Measurements from ENCODE around the gene CIT. TPM values are rescaled to one million over a fixed set of nuclear protein-coding genes. Genes with fewer than 3 reads are reported as not detected.
"Not testable (repeated sequence)": the region's sequence is repeated elsewhere in the genome, so short reads cannot be mapped to it uniquely, and the experiment has no call there.

Gene CIT, protein sequence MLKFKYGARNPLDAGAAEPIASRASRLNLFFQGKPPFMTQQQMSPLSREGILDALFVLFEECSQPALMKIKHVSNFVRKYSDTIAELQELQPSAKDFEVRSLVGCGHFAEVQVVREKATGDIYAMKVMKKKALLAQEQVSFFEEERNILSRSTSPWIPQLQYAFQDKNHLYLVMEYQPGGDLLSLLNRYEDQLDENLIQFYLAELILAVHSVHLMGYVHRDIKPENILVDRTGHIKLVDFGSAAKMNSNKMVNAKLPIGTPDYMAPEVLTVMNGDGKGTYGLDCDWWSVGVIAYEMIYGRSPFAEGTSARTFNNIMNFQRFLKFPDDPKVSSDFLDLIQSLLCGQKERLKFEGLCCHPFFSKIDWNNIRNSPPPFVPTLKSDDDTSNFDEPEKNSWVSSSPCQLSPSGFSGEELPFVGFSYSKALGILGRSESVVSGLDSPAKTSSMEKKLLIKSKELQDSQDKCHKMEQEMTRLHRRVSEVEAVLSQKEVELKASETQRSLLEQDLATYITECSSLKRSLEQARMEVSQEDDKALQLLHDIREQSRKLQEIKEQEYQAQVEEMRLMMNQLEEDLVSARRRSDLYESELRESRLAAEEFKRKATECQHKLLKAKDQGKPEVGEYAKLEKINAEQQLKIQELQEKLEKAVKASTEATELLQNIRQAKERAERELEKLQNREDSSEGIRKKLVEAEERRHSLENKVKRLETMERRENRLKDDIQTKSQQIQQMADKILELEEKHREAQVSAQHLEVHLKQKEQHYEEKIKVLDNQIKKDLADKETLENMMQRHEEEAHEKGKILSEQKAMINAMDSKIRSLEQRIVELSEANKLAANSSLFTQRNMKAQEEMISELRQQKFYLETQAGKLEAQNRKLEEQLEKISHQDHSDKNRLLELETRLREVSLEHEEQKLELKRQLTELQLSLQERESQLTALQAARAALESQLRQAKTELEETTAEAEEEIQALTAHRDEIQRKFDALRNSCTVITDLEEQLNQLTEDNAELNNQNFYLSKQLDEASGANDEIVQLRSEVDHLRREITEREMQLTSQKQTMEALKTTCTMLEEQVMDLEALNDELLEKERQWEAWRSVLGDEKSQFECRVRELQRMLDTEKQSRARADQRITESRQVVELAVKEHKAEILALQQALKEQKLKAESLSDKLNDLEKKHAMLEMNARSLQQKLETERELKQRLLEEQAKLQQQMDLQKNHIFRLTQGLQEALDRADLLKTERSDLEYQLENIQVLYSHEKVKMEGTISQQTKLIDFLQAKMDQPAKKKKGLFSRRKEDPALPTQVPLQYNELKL (N-terminal part only)
- 10 to 100 TPM; 28.6 to 32.4 TPM for total RNA-seq

DNA sequence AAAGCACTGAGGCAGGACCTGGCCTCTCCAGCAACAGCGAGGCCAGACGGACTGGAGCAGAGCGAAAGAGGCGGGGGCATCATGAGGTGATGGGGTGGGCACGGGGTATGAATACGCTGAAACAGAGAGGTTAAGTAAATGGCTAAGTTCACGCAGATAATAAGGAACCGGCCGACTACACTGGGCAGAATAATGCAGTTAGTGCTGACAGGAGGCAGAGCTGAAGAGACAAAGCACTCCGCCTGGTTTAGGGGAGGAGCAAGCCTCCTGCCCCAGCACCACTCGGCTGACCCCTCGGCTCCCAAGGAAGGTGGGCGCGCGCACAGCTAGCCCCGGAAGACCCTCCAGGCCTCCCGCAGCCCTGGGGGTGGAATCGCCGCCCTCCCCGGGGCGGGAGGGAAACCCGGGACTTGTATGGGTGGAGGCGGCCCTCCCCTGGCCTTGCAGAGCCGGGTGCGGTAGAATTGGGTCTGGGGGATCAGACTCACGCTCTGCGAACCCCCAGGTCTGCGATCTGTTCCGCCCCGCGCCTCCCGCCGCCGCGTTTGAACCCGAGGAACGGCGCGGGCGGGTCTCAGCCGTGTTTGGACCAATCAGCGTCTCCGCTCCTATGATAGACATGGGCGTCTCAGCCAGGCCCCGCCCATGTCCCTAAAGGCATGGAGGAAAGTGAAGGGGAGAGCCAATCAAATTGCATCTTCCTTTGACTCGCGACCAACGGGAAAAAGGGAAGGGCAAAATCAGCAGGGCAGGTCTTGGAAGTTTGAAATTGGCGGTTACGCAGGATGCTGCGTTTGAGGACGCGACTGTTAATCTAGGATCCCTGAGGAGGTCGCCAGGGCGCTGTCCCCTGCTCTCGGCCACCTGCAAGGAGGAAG lies at the start of gene CIT:
CIT (minus strand) TSS at position 560 of the 878 bp plus-strand sequence. CDS start 1,152 bp downstream, outside the sequence.
- ChIA-PET POLR2A (no interaction called here), CTCF (interaction anchor here (1.7 kb wide), 1 partner anchor 23 kb away, joined by 4 read pairs; no protein-coding TSS in a partner anchor)

DNA sequence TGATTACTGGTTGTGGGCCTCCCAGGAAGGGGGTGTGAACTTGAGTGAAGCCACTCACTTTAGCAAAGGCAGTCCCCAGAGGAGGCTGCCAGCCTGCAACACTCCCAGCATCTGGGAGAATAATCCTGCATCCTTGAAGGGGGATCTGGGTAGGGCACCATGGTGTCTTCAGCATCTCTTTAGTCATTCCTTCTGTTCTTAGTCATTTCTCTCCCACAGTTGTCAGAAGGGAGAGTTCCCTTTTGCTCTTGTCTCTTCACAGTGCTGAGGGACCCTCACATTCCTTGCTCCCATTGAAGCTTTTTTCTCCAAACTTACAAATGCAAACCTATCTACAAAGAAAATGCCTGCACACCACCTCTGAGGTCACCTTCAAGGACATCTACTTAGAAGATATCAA lies 48.1 kb upstream of the CIT start:
- POLR2A ChIA-PET, result no interaction called here
- CTCF ChIA-PET, result no interaction called here

DNA sequence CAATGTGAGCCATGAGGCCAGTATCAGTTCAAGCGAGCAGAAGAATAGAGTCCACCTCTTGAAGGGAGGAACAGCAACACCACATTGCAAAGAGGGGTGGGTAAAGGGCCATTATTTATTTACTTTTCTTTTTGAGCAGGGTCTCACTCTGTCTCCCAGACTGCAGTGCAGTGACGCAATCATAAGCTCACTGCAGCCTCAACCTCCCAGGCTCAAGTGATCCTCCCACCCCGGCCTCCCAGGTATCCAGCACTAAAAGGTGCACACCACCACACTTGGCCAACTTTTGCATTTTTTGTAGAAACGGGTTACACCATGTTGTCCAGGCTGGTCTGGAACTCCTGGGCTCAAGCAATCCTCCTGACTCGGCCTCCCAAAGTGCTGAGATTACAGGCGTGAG lies 42.9 kb upstream of the CIT start:
- ChIA-PET CTCF (no interaction called here), POLR2A (no interaction called here)

DNA sequence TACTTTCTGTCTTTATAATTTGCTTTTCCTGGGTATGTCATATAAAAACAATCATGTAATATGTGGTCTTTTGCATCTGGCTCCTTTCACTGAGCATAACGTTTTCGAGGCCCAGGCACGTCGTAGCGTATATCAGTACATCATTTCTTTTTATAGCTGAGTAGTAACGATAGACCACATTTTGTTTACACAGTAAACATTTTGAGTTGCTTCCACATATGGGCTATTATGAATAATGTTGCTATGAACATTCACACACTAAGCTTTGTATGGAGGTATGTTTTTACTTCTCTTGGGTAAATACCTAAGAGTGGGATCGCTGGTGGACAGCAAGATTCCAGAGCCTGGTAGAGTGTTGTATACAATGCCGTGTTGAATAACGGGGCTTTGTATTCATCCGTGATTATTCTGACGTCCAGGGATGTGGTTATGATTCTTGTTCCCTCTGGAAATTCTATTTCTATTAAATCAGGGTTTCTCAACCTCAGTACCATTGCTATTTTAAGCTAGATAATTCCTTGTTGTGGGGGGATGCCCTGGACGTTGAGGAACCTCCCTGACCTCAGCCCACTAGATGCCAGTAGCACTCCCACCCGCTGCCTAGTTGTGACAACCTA lies 38.9 kb upstream of the CIT start:
- CTCF ChIA-PET, result interaction anchor here (0.7 kb wide), 1 partner anchor 14 kb away, joined by 5 read pairs; no protein-coding TSS in a partner anchor
- POLR2A ChIA-PET, result no interaction called here

DNA sequence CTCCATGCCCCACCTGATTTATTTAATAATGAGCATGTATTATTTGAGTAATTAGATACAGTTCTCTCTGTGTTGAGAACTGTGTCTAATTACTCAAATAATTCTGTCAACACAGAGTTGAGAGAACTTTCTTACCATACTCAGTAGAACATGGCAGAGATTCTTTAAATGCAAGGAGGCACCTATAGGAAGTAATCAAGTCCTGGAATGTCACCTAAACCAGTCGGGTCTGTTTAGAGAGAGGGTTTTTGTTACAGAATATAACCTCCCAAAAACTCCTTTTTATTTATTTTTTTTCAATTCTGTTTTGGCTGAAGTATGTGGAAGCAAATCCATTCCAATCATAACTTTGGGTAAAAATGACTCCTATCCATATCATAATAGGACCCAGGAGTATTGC lies 37.5 kb upstream of the CIT start:
- CTCF ChIA-PET, result no interaction called here
- POLR2A ChIA-PET, result no interaction called here

DNA sequence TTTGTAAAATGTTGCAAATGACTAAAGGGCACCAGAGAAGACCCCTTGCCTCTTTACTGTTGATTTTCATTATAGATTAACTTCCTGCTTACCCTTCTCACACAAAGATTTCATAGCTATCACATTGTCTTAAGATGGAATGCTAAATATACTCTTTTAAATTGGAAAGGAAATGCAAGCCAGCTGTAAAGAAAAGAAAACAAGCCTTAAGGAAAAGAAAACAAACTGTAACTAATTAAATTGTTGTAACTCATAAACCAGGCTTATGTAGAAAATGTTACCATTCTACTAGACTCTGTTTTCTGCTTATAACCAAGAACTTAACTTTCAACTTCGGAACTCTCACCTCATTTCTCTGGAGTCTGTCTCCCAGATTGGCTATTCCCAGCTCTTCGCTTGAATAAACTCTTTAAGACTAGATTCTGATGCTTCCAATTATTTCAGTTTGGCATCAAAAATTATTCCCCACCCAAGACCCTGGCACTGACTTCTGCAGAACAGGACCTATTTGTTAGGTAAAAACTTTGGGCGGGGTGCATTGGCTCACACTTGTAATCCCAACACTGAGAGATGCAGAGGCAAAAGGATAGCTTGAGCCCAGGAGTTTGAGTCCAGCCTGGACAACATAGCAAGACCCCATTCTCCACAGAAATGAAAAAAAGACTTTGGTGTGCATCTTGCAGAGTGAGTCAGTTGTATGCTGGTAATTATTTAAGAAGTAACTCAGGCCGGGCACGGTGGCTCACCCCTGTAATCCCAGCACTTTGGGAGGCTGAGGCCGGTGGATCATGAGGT lies 36.6 kb upstream of the CIT start:
- ChIA-PET POLR2A (no interaction called here), CTCF (no interaction called here)

DNA sequence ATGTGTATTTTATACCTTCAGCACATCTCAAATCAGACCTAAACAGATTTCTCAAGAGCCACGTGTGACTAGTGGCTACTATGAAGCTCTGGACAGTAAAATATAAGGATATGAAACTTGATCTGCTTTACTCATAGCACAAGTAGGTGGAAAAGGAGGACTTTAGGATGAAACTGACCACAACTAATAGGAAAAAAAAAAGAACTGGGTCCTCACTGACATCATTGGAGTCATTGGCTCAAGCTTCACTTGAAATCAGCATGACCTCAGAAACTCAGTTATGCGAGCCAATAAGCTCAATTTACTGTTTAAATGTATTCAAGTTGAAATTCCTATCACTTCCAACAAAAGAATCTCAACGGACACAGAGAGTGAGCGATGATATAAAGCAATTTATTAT lies 34.1 kb upstream of the CIT start:
- CTCF ChIA-PET, result no interaction called here
- POLR2A ChIA-PET, result no interaction called here

DNA sequence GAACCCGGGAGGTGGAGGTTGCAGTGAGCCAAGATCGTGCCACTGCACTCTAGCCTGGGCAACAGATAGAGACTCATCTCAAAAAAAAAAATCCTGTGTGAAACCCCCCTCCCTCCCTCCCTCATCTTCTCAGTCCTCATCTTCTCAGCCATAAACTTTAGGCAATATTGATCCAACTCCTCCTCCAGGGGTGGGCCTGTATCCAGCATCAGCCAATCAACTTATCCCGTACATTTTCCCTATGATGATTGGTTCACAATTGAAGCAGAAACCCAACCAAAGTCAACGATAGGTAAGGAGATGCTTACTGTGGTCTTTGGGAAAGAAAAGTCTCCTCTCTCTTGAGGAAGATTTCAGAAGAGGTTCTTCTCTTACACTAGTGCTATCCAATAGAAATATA lies 33.5 kb upstream of the CIT start:
- ChIA-PET POLR2A (no interaction called here), CTCF (no interaction called here)

DNA sequence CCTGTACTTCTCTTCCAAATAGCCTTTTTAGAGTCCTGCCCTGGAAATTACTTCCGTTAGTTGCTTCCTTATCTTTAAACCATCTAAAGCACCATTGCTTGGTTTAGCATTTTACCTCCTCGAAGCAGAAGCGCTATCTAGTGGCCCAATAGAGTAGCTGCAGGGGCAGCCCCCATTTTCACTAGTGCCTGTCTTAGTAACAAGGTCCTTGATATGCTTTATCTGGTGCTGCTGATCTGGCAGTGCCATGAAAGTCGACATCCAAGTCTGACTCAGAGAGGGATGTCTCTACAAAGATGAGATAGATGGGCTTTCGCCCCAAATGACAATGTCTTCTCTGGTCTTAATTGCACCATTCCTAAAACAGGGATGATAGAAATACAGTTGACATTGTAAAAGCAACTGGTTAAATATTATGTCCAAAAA lies 25.0 kb upstream of the CIT start:
- ChIA-PET CTCF (interaction anchor here (0.6 to 1.0 kb wide), 4 partner anchors 13 to 235 kb away, joined by 3 to 5 read pairs (median 4); partner anchors contain the start of gene PRKAB1), POLR2A (no interaction called here)

DNA sequence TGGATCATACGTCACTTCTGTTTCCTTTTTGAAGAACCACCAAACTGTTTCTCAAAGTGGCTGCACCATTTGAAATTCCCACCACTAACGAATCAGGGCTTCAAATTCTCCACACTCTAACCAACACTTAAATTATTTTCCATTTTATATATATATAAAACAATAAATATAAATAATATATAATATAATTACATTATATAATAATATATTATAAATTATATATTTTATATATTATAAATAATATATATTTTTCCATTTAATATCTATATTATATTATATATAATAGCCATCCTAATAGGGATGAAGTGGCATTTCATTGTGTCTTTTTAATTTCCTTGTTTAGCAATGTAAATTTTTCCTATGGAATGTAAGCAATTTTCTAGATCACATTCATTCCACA lies 24.6 kb upstream of the CIT start:
- CTCF ChIA-PET, result interaction anchor here (1.0 kb wide), 2 partner anchors 30 to 234 kb away, joined by 3 to 4 read pairs; partner anchors contain the start of gene PRKAB1
- POLR2A ChIA-PET, result no interaction called here

DNA sequence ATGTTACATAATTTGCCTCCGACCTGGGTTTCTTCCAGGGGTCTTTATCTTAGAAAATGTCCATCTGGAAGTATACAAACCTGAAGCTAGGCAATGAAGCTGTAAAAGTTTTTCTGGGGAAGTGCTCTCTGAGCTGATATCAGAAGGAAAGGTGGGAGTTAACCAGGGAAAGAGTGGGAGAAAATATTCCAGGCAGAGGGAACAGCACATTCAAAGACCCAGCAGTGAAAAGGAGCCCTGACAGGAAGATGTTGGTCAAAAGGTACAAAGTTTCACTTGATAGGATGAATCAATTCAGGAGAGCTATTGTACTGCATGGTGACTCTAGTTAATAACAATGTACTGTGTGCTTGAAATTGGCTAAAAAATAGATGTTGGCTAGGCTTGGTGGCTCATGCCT lies 17.8 kb upstream of the CIT start:
- POLR2A ChIA-PET, result interaction anchor here (0.7 kb wide), 1 partner anchor 8 kb away, joined by 5 read pairs; no protein-coding TSS in a partner anchor
- CTCF ChIA-PET, result interaction anchor here (0.5 kb wide), 1 partner anchor 20 kb away, joined by 4 read pairs; no protein-coding TSS in a partner anchor

DNA sequence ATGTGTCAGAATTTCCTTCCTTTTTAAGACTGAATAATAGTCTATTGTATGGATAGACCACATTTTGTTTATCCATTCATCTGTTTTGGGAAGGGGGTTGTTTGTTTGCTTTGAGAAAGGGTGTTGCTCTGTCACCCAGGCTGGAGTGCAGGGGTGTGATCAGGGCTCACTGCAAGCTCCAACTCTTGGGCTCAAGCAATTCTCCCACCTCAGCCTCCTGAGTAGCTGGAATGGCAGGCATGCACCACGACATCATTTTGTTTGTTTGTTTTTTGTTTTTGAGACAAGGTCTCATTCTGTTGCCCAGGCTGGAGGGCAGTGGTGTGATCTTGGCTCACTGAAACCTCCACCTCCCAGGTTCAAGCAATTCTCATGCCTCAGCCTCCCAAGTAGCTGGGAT lies 15.5 kb upstream of the CIT start:
- POLR2A ChIA-PET, CTCF ChIA-PET: not testable (repeated sequence)

DNA sequence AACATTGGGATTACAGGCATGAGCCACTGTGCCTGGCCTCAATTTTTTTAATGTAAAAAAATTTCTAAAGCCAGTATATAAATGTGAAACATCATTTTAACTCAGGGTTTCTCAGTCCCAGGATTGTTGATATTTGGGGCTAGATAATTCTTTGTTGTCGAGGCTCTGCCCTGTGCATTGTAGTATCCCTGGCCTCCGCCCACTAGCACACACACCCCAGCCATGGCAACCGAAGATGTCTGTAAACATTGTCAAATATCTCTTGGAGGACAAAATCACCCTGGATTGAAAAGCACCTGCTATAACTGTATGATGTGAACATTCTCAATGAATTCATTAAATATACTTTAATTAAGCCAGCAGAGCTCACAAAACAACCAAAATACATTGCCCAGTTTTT lies 8.4 kb upstream of the CIT start:
- ChIA-PET CTCF (no interaction called here), POLR2A (no interaction called here)

DNA sequence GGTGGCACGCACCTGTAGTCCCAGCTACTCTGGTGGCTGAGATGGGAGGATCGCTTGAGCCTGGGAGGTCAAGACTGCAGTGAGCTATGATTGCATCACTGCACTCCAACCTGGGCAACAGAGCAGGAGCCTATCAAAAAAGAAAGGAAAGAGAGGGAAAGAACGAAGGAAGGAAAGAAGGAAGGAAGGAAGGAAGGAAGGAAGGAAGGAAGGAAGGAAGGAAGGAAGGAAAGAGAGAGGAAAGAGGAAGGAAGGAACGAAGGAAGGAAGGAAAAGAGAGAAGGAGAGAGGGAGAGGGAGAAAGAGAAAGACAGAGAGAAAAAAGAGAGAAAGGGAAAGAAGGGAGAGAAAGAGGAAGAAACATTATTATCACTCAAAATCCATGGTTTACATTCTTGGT lies 6.7 kb upstream of the CIT start:
- POLR2A ChIA-PET, result not testable (repeated sequence)

DNA sequence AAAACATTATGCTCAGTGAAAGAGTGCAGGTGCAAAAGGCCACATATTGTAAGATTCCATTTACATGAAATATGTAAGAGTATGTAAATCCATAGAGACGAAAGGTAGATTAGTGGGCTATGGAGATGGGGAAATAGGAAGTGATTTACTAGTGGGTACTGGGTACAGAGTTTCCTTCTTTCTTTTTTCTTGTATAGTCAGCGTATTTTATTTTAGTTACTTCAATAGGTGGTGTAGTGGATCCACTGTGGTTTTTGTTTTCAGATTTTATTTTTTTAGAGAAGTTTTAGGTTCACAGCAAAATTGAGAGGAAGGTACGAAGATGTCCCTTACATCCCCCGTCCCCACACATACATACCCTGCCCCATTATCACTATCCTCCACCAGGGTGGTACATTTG lies 6.1 kb upstream of the CIT start:
- CTCF ChIA-PET, result no interaction called here
- POLR2A ChIA-PET, result no interaction called here

More for the DNA sequence above, 6.7 kb upstream of the CIT start:
- CTCF ChIA-PET, result not testable (repeated sequence)

DNA sequence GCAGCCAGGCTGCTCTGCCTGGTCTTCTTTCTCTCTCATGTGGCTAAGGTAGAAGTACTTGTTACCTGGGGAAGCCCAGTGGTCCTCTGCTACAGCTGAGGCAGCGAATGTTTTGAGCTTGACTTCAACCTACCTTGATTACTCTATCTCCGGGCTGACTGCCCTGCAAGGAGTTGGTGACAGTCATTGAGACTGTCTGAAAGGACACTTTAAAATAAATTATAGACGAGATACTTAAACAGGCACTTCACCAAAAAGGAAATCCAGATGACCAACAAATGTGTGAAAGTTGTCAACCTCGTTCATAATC lies 474 bp upstream of the CIT start:
- POLR2A ChIA-PET, result no interaction called here
- CTCF ChIA-PET, result interaction anchor here (1.7 kb wide), 1 partner anchor 22 kb away, joined by 4 read pairs; no protein-coding TSS in a partner anchor

DNA sequence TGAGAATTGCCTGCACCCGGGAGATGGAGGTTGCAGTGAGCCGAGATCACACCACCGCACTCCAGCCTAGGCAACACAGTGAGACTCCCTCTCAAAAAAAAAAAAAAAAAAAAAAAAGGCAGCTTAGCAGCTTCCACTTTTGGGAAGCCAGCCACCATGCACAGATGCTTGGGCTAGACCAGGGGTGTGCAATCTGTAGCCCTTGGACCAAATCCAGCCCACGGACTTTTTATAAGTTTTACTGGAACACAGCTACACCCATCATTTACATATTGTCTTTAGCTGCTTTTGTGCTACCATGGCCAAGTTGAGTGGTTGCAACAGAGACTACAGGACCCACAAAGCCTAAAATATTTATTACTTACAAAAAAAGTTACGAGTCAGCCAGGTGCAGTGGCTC lies 6.7 kb downstream of the CIT start:
- POLR2A ChIA-PET, result interaction anchor here (0.7 kb wide), 1 partner anchor 421 kb away, joined by 3 read pairs; no protein-coding TSS in a partner anchor
- CTCF ChIA-PET, result no interaction called here

DNA sequence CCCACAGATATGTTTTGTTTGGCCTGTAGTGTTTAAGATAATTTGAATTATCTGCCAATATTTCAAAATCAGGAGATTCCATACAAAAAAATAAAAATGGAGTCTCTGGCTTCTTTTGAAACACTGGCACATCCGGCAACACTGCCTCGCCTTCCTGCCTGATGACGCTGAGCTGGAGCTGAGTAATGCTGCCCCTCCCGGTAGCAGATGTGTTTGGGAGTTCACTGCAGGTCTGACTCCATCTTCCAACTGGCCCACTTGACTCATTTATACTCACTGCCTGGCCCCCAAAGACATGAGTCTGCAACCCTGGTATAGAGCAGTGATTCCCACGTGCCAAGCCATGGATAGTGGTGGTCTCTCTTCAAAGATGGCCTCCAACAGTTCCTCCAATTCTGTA lies 7.4 kb downstream of the CIT start:
- POLR2A ChIA-PET, result no interaction called here
- CTCF ChIA-PET, result no interaction called here

All from activated CD8-positive, alpha-beta memory T cell treated with anti-CD3 and anti-CD28 coated beads for 36 hours (primary cell).